Glomerular endothelial cell (primary cell): ENCODE measurements around the gene ANTXRL. TPM values are rescaled to one million over a fixed set of nuclear protein-coding genes. Genes with fewer than 3 reads are reported as not detected.
"Not testable (repeated sequence)": the region's sequence is repeated elsewhere in the genome, so short reads cannot be mapped to it uniquely, and the experiment has no call there.

ENCODE experiments used
- DNase-seq: peaks from one replicate; pipeline ENCODE4 v3.0.0-alpha.2; 2011; ENCODE audit warnings: low read depth, low spot score; ENCODE audit errors: extremely low read depth
- total RNA-seq: library from RNA; depleted of rRNA; stranded (reverse); fragments of >200 nt; gene quantifications from 2 replicates; pipeline ENCODE4 v1.2.3, GENCODE V29; 2015

Gene ANTXRL
- total RNA-seq, 1 donor from 2014 or later: not detected

DNA sequence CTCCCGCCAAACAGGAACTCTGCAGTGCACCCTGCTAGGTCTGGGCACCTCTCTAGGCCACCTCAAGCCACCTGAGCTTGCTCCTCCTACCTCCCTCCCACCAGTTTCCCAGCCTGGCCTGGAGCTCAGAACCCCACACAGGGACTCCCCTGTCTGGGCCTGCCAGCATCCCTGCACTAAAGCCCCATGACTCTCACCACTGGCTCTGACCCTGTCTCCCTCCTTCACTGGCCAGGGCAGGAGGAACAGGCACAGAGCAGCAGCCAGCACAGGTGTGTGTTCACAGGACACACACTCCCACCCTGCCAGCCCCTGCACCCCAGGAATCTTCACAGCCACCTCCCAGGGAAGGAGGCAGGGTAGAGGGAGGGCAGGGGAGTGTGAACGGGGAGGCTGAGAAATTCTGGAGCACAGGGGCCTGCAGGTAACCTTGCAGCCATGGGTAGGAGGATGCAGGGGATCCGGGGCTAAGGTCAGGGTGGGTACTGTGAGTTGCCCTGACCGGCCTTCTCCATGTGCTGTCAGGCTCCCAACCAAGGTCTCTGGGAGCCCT, 13.9 kb upstream of the ANTXRL start:
- no peak for DNase-seq

DNA sequence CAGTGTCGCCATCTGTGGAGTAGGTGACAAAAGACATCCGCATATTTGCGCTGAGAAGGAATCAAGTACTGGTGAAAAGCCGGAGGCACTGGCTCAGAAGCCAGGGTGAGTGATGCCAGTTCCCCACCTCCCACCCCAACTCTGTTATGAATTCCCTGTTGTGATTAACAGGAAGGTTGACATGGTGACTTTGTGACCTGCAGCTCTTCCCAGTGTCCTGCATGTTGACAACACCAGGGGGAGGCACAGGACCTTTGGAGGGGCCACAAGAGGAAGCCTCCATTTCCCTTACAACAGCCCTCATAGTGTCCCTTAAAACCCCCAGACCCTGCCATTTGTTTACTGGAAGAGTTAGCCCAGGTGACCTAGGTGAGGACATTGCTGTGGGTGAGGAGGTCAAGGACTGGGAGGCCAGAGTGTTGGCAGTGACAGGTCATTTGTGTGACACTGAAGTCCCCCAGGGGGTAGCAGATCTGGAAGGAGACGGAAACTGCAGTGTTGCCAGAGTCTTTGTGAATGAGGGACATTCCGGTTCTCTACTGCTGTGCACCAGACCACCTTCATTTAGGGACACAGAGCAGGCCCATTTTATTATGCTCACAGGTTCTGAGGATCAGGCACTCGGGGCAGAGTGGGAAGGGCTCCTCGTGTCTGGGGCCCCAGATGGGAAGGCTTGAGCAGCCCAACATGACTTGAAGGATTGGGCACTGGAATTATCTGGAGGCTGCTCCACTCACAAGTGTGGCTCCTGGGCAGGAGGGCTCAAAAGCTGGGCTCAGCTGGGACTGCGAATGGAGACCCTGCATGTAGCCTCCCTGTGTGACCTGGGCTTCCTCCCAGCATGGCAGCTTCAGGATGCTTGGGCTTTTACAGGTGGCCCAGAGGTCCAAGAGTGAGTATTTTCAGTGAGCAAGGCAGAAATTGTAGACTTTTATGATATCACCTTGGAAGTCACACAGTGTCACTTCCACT, 13.0 kb upstream of the ANTXRL start:
- no peak for DNase-seq

DNA sequence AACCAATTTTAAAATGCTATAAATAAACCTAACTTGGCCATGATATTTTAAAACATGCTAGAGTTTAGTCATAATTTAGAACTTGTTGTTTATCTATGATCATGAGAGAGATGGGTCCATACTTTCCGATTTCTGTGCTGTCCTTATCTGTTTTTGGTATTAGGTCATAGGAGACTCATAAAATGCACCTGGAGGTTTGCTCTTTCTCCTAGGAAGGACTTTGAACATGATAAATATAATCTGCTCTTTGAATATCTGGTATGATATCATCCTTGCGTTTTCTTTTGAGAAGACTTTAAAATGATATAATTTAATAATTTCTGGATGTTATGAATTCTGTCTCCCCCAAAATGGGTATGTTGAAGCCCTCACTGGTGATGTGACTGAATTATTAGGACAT, 9.0 kb upstream of the ANTXRL start:
- no peak for DNase-seq

DNA sequence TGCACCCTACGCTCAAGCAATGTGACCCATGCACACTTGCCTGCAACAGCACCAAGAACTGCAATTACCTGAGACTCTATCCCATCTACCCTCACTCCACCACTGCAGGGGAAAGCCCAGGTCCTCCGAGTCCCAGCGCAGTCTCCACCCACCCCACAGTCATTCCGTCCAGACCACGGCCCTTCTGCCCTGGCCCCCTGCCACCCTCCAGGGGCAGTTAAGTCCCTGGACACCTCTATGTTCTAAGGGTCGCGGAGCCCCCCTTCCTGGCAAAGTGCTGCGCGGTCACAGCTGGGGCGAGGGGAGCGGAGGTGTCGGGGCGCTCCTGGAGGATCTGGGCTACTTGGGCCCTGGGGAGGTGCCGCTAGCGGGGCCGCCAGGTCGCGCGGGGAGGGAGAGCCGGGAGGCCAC, 4.4 kb upstream of the ANTXRL start:
- not testable (repeated sequence) for DNase-seq

DNA sequence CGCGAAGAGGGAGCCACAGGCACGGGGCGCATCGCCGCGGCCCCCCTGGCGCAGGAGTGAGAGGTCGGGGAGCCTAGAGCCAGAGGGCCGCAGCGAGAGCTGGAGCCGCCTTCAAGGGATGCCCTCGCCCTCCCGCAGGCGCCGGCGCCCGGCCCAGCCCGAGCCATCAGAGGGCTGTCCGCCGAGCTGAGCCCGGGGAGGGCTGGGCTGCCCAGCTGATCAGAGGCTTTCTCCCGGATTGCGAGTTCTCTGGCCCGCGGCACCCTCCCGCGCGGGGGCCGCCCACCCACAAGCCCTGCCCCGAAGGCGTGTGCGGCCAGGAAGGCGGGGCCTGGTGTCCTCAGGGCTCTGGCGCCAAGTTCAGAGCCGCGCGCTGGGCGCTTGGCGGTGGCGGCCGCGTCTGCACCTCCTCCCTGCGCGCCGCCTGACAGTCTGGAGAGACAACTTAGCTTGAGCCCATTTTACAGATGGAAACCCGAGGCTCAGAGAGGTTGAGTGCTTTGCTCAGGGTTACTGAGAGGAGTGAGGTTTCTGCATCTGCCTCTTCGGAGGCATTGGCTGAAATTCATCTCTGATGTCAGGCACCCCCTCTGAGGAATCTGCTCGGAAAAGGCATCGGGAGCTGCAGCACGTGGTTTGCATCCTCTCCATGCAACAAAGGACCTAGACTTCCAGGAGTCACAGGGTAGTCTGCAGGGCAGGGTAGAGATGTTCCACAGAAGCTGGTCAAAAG, 3.8 kb upstream of the ANTXRL start:
- DNase-seq: no peak

DNA sequence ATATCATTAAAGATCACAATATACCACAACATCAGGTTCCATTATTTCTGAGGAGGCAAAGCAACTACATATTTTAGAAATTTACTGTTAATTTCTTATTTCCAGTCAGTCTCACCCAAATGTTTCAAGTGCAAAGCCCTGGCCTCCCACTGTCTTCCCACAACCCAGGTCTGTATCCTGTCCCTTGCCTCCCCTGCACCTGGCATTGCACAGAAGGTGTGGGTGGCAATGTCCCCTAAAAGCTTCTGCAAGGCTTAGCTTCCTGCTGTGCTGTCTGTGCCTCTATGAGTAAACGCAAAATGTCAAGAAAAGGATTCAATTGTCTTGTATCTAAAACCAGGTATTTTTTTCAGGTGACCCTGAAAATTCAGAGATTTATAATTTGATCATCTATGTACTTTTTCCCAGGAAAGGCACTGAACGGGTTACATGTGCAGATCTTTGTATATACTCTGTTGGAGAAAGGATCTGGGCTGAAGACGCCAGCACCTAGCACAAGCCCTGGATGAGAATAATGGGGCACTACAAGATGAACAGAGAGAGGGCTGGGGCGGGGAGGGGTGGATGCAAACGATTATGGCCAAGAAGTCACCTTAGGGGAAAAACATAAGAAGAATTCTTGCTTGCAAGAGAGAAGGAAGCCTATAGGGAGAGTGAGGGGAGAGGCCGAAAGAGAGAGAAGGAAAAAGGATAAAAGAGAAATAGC, 3.1 kb upstream of the ANTXRL start:
- DNase-seq: no peak

DNA sequence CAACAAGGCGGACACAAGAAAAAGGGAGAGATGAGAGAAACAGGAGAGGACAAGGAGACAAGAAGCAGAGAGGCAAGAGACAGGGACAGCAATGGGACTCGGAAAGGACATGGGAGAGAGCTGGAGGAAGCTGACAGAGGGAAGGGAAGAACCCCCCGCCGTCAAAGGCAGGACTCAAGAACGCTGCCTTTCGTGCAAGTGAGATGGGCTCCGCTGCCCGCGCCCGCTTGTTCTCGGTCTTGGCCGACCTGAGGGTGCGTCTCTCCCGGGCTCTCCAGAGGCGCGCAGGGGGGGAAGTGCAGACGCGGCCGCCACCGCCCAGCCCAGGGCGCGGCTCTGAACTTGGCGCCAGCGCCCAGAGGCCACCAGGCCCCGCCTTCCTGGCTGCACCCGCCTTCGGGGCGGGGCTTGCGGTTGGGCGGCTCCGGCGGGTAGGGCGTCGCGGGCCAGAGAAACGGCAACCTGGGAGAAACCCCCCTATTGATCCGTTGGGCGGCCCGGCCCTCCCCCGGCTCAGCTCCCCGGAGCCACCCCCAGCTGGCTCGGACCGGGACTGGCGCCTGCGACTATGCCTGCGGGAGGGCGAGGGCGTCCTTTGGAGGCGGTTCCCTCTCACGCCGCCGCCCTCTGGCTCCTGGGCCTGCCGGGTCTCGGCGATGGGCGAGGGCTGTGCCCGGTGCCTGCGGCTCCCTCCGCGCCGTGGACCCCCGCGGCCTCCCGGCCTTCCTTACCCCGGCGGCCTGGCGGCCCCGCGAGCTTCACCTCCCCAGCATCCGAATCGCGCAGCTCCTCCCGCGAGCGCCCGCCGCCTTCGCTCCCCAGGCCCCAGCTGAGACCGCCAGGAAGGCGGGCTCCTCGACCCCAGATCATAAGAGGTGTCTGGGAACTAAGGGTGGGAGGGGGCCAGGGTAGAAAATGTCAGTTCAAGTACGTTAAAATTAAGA, 2.2 kb upstream of the ANTXRL start:
- no peak for DNase-seq

DNA sequence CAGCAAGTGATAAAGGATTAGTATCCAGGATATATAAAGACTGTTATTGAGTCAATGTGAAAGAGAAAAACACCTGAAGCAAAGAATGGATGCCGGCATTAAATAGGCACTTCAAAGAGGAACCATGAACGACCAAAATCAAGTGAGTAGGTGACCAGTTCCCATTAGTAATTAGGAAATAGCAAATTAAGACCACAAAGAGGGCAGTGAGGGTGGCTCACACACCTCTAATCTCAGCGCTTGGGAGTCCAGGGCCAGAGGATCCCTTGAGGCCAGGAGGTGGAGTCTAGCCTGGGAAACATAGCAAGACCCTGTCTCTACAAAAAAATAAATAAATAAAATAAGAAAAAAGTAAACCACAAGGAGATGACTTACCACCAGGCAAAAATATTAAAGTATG, 1.5 kb upstream of the ANTXRL start:
- no peak for DNase-seq

DNA sequence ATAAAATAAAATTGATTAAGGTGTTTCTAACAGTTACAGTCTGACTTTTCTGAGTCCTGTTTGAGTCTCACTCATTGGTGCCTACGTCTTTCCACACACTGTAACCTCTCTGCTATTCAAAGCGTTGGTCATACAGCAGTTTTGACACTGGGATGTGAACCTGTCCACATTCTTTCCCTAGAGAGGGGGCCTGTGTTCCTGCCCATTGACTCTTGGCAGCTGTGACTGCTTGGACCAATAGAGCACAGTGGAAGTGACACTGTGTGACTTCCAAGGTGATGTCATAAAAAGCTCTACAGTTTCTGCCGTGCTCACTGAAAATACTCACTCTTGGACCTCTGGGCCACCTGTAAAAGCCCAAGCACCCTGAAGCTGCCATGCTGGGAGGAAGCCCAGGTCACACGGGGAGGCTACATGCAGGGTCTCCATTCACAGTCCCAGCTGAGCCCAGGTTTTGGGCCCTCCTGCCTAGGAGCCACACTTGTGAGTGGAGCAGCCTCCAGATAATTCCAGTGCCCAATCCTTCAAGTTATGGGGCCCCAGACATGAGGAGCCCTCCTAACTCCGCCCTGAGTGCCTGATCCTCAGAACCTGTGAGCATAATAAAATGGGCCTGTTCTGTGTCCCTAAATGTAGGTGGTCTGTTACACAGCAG, 704 bp upstream of the ANTXRL start:
- no peak for DNase-seq

DNA sequence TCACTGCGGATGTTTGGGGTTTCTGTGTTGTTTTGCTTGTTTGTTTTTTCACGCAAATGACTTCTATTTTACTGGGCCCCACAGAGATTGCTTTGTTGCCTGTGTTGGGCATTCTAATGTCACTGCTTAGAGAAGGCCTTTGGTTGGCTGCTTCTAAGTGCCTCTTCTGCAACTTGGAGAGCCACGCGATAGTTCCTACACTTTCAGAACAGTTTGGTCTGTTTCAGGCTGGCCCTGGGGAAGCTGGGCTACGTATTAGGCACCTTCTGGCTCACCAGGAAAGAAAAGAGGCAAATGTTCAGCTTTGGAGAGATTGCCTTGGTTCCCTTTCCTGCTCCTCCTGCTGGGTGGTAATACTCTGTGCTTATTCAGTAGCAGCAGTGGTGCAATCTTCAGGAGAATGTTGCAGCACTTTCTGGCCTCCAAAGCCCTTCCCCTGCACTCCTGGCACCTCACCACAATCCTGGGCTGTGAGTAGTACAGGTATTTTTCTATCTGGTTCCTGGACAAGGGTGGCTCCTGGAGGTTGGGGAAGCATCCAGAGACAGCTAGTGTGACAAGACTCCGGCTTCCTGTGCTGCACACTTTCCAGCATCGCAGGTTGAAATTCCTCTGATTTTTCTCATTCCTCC, 1.2 kb downstream of the ANTXRL start:
- no peak for DNase-seq

DNA sequence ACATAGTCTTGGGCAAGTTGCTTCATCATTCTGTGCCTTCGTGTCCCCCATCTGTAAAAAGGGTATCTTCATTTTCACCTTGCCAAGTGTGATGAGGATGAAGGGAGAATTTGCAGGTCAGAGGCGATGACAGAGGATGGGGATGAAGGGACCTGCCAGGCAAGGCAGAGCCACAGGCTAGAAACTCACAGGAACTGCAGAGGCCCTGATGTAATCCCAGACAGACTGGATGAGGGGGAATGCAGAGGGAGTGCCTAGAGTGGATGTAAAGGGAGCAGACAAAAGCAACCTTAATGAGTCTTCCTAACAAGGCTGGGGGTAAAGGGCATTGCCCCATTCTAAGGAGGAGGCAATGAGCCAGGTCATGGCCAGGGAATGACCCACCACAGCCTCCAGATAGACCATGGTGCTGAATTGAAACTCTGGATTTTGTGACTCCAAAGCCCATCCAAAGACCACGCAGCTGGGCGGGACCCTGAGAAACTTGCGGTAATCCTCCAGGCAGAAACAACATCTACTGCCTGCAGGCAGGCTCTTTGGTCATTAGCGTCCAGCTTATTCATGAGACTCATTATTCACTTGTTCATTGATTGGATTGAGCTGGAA, 1.9 kb downstream of the ANTXRL start:
- DNase-seq: no peak

DNA sequence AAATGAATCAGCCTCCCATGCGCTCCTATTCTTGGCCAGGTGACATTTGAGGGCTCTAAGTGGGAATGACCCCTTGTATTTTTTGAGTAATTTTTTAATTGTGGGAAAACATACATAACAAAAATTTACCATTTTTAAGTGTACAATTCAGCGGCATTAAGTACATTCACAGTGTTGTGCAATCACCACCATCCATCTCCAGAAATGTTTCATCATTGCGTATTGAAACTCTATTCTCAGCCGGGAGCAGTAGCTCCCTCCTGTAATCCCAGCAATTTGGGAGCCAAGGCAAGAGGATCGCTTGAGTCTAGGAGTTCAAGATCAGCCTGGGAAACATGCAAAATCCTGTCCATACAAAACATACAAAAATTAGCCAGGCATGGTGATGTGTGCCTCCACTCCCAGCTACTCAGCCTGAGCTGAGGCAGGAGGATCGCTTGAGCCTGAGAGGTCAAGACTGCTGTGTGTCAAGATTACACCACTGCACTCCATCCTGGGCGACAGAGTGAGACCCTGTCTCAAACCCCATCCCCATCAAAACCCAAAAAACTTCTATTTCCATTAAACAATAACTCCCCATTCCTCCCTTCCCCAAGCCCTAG, 2.5 kb downstream of the ANTXRL start:
- DNase-seq: no peak

DNA sequence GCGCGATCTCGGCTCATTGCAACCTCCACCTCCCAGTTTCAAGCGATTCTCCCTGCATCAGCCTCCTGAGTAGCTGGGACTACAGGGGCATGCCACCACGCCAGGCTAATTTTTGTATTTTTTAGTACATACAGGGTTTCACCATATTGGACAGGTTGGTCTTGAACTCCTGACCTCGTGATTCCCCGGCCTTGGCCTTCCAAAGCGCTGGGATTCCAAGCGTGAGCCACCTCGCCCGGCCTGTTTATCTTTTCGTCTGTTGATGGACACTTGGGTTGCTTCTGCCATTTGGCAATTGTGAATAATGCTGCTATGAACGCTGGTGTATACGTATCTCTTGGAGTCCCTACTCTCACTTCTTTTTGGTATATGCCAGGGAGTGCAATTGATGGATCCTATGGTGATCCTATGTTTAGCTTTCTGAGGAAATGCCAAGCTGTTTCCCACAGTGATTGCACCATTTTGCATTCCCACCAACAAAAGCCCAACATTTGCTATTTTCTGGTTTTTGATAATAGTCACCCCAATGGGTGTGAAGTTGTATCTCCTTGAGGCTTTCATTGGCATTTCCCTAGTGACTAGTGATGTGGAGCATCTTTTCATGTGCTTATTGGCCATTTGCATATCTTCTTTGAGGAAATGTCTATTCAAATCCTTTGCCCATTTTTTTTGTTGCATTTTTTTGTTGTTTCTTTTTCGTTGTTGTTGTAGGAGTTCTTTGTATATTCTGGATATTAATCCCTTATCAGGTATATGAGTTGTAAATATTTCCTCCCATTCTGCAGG, 3.5 kb downstream of the ANTXRL start:
- no peak for DNase-seq

DNA sequence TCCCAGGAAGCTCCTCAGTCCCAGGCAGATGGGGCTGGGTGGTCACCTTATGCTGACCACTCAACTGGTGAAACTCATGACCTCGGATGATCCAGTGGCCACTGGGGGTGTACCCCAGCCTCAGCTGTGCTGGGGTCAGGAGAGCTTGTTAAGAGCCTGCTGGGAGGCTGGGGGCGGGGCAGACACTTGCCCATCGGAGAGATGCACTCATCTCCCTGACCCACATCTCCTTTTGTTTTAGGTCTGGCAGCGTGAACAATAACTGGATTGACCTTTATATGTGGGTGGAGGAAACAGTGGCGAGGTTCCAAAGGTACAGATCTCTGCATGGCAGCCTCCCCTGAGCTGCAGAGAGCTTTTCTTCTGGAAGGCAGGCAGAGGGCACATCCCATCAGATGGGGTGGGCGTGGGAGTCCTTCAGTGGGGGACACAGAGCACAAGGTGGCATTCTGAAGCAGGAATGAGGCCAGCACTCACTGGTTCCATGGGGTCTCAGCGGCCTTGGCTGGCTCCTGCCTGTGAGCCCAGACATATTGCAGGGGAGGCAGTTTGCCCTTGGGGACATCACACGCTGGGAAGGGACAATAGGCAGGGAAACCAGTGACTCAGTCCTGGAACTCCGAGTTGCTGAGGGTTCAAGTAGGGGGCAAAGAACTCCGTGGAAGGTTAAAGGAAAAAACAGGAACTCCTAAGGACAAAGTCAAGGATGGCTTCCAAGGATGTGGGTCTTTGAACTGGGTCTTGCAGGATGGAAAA, 5.2 kb downstream of the ANTXRL start:
- DNase-seq: no peak

DNA sequence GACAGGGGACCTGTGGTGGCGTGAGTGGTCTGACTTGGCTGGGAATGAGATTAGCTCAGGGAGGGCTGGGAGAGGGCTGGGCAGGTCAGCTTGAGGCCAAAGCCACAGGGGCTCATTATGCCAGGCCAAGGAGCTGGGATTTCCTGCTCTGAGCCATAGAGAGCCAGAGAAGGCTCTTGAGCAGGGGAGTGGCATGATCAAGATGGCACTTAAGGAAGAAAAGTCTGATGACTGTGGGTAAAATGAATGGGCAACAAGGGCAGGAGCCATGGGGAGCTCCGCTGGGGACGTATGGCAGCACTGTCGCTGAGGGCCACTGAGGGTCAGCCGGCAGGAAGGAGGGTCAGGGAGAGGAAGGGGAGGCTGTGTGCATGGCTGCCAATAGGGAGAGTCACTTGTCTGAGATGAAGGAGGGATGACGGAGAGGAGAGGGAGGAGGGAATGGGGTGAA, 5.8 kb downstream of the ANTXRL start:
- DNase-seq: no peak

DNA sequence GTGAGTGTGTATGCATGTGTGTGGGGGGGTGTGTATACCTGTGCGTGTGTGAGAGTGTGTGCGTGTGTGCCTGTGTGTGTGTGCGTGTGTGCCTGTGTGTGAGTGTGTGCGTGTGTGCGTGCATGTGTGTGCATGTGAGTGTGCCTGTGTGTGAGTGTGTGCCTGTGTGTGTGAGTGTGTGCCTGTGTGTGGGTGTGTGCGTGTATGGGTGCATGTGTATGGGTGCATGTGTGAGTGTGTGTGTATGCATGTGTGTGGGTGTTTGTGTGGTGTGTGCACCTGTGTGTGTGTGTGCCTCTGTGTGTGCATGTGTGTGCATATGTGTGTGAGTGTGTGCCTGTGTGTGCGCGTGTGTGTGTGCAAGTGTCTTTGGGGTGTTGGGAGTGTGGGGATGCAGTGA, 6.4 kb downstream of the ANTXRL start:
- DNase-seq: no peak
